RWPE2 (cell line): ENCODE data around the gene IDH3G.

Experiments used
- ATAC-seq: fragments of 200-7000 bp; cut with Tn5 transposase; 3 replicates; pipeline ENCODE4 v1.9.1; 2021; ENCODE audit warnings: low read depth
- DNase-seq: peaks from one replicate; pipeline ENCODE4 v3.0.0-alpha.2; 2020; ENCODE audit warnings: low spot score
- H3K27ac ChIP-seq: fragments of 450-650 bp; 2 replicates; pipeline ENCODE4 v1.5.1; 2017; ENCODE audit warnings: mild to moderate bottlenecking; ENCODE audit not compliant: poor library complexity, severe bottlenecking
- H3K27me3 ChIP-seq: fragments of 250-450 bp; sonication (Bioruptor Pico); 2 replicates; pipeline ENCODE4 v1.5.1; 2021; ENCODE audit warnings: mild to moderate bottlenecking, moderate library complexity; ENCODE audit not compliant: insufficient read depth, poor library complexity, severe bottlenecking
- H3K36me3 ChIP-seq: fragments of 250-450 bp; sonication (Bioruptor Pico); 2 replicates; pipeline ENCODE4 v1.5.1; 2020; ENCODE audit warnings: low read depth, mild to moderate bottlenecking, moderate library complexity
- H3K4me1 ChIP-seq: fragments of 250-450 bp; sonication (Bioruptor Pico); 2 replicates; pipeline ENCODE4 v1.5.1; 2021; ENCODE audit warnings: mild to moderate bottlenecking, moderate library complexity; ENCODE audit not compliant: insufficient read depth, poor library complexity, severe bottlenecking
- H3K4me3 ChIP-seq: fragments of 250-450 bp; sonication (Bioruptor Pico); 2 replicates; pipeline ENCODE4 v1.5.1; 2021; ENCODE audit warnings: mild to moderate bottlenecking, moderate library complexity; ENCODE audit not compliant: severe bottlenecking
- H3K9me3 ChIP-seq: fragments of 250-450 bp; sonication (Bioruptor Pico); 2 replicates; pipeline ENCODE4 v1.5.1; 2021; ENCODE audit warnings: mild to moderate bottlenecking, moderate library complexity; ENCODE audit not compliant: severe bottlenecking
- TF ChIP-seq, protein P1 (sequence below): fragments of 450-650 bp; IDR thresholded peaks from one replicate; pipeline ENCODE4 v1.5.1; 2017; ENCODE audit warnings: mild to moderate bottlenecking, moderate library complexity; ENCODE audit not compliant: poor library complexity, severe bottlenecking

IDH3G gene

DNA sequence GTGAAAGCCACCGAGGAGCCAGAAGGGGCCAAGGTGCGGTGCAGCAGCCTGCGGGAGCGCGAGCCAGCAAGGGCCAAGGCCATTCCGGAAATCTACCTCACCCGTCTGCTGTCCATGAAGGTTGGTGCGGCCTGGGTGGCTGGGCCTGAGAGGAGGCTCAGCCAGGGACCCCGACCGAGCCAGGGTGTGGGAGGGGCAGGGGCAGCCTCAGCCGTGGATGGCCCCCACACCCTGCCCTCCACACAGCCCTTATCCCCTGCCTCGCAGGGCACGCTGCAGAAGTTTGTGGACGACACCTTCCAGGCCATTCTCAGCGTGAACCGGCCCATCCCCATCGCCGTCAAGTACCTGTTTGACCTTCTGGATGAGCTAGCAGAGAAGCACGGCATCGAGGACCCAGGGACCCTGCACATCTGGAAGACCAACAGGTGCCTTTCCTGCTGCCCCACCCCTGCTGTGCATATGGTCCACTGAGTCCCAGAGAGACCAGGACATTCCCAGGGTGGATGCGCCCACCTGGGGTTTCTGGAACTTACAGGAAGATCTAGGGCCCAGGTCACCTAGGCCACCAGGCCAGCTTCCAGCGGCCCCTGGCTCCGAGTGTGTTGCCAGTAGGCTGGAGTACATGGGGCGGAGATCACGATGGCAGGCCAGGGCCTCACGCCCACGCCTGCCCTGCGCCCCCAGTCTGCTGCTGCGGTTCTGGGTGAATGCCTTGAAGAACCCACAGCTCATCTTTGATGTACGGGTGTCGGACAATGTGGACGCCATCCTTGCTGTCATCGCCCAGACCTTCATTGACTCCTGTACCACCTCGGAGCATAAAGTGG is 16.7 kb downstream of the IDH3G start:
- H3K4me3 ChIP-seq, result no peak overlapping the region
- no peaks in the 10 kb centered on the region for H3K9me3 ChIP-seq
- H3K27me3 ChIP-seq, result no peaks in the 10 kb centered on the region
- H3K27ac ChIP-seq, result no peak overlapping the region
- no peaks in the 10 kb centered on the region for H3K36me3 ChIP-seq
- ATAC-seq (no peak), DNase-seq (peak; percentile 28)
- H3K4me1 ChIP-seq, result no peaks in the 10 kb centered on the region
- TF ChIP-seq, protein P1, sequence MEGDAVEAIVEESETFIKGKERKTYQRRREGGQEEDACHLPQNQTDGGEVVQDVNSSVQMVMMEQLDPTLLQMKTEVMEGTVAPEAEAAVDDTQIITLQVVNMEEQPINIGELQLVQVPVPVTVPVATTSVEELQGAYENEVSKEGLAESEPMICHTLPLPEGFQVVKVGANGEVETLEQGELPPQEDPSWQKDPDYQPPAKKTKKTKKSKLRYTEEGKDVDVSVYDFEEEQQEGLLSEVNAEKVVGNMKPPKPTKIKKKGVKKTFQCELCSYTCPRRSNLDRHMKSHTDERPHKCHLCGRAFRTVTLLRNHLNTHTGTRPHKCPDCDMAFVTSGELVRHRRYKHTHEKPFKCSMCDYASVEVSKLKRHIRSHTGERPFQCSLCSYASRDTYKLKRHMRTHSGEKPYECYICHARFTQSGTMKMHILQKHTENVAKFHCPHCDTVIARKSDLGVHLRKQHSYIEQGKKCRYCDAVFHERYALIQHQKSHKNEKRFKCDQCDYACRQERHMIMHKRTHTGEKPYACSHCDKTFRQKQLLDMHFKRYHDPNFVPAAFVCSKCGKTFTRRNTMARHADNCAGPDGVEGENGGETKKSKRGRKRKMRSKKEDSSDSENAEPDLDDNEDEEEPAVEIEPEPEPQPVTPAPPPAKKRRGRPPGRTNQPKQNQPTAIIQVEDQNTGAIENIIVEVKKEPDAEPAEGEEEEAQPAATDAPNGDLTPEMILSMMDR, result no peak

DNA sequence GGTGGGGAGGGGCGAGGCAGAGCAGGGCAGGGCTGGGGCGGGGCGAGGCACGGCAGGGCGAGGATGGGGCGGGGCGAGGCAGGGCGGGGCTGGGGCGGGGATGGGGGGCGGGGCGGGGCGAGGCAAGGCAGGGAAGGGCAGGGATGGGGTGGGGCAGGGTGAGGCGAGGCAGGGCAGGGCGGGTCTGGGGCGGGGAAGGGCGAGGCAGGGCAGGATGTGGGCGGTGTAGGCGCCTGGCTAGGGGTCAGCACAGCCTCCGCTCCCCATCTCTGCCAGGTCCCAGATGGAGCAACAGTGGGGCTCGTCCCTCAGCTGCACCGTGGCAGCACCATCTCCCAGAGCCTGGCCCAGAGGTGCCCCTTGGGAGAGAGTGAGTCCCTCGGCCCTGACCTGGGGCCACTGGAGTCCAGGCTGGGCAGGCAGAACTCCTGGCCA is 17.5 kb downstream of the IDH3G start:
- Histone ChIP-seq H3K27me3 (no peaks in the 10 kb centered on the region), H3K36me3 (no peaks in the 10 kb centered on the region), H3K27ac (no peak overlapping the region), H3K4me1 (no peaks in the 10 kb centered on the region), H3K9me3 (no peaks in the 10 kb centered on the region), H3K4me3 (no peak overlapping the region)
- DNase-seq, result peak; percentile 44
- TF ChIP-seq, protein P1, result no peak
- no peak for ATAC-seq

DNA sequence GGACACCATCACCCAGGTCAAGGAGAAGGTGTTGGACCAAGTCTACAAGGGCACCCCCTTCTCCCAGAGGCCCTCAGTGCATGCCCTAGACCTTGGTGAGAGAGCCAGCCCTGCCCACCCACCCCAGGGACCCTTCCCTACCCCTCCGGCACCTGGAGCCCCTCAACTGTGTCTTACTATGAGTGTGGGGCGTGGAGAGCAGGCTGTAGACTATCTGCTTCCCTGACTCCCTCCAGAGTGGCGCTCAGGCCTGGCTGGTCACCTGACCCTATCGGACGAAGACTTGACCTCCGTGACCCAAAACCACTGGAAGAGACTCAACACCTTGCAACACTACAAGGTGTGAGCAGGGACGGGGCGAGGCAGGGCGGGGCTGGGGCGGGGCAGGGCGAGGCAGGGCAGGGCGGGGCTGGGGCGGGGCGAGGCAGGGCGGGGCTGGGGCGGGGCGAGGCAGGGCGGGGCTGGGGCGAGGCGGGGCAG is 18.0 kb downstream of the IDH3G start:
- H3K4me1 ChIP-seq, result no peaks in the 10 kb centered on the region
- TF ChIP-seq, protein P1, result no peak
- ATAC-seq, result no peak

DNA sequence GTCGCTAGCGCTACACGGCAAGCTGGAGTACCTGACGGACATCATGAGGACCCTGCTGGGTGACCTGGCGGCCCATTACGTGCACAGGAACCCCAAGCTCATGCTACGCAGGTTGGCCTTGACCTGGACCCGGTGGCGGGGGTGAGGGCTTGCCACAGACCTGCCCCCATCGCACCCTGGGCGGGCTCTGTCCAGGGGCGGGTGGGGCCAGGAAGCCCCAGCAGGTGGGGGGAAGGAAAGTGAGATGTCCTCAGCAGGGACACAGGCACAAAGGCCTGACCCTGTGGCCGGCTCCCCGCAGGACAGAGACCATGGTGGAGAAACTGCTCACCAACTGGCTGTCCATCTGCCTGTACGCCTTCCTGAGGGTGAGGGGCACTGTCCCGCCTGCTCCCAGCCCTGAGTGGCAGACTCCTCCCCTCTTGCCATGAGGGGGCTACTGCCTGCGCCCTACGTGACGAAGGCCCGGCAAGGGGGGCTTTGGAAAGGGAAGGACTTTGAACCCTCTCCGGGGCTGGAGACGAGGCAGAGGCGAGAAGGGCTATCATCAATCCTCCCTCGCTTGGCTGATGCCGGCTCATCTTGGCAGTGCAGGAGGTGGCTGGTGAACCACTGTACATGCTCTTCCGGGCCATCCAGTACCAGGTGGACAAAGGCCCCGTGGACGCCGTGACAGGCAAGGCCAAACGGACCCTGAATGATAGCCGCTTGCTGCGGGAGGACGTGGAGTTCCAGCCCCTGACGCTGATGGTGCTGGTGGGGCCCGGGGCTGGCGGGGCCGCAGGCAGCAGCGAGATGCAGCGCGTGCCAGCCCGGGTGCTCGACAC is 18.7 kb downstream of the IDH3G start:
- Histone ChIP-seq H3K36me3 (no peaks in the 10 kb centered on the region), H3K27ac (no peak overlapping the region), H3K4me3 (no peak overlapping the region), H3K9me3 (no peaks in the 10 kb centered on the region), H3K27me3 (no peaks in the 10 kb centered on the region), H3K4me1 (no peaks in the 10 kb centered on the region)
- ATAC-seq (no peak), DNase-seq (peak; percentile 34)
- TF ChIP-seq, protein P1, result no peak

More for the DNA sequence above, 18.0 kb downstream of the IDH3G start:
- Histone ChIP-seq H3K4me3 (no peak overlapping the region), H3K27me3 (no peaks in the 10 kb centered on the region), H3K9me3 (no peaks in the 10 kb centered on the region), H3K36me3 (no peaks in the 10 kb centered on the region), H3K27ac (no peak overlapping the region)
- DNase-seq, result no peak
